ENCODE data around the gene SDK2.

The SDK2 gene

DNA sequence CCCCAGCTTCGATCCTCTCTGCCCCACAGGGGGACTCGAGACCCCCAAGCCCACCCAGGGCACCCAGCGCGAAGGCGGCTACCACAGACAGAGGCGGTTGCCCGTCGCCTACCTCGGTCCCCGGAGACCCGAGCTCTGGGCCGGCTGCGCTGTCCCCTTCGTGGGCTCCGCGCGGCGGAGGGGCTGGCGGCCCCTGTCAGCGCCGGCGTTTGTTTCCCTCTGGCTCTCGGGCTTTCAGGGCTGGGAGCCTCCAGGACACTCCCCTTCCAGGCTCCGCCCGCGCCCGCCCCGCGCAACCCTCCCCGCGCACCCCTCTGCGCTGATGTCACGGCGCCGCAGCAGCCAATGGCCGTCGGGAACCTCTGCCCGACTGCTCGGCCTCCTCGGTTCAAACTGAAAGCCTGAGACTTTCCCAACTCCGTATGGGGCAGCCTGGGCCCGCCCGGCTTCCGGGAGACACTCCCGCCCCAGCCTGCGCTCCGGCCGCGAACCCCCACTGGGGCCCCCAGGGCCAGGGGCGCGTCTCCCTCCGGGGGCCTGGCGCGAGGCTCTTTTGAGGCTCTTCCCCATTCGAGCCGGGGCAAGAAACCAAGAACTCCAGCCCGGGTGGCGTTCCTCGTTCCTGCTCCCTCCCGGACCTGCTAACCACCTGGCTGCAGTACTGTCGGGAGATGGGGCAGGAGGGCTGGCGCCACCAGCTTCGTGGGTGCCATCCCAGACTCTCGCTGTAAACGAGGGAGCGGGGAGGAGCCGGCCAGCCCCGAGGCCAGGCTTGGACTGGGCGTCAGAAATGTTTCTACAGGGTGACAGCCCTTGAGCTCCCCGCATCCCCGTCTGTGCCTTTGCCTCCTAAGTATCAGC lies 332.2 kb downstream of the SDK2 start, which contains the start of gene CDC42EP4 (continued):
- TF ChIP-seq, protein P1, sequence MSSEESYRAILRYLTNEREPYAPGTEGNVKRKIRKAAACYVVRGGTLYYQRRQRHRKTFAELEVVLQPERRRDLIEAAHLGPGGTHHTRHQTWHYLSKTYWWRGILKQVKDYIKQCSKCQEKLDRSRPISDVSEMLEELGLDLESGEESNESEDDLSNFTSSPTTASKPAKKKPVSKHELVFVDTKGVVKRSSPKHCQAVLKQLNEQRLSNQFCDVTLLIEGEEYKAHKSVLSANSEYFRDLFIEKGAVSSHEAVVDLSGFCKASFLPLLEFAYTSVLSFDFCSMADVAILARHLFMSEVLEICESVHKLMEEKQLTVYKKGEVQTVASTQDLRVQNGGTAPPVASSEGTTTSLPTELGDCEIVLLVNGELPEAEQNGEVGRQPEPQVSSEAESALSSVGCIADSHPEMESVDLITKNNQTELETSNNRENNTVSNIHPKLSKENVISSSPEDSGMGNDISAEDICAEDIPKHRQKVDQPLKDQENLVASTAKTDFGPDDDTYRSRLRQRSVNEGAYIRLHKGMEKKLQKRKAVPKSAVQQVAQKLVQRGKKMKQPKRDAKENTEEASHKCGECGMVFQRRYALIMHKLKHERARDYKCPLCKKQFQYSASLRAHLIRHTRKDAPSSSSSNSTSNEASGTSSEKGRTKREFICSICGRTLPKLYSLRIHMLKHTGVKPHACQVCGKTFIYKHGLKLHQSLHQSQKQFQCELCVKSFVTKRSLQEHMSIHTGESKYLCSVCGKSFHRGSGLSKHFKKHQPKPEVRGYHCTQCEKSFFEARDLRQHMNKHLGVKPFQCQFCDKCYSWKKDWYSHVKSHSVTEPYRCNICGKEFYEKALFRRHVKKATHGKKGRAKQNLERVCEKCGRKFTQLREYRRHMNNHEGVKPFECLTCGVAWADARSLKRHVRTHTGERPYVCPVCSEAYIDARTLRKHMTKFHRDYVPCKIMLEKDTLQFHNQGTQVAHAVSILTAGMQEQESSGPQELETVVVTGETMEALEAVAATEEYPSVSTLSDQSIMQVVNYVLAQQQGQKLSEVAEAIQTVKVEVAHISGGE (tag by site-specific recombination; conservative IDR thresholded peaks at IDR 0.05; ENCODE audit: low read depth) = peak; percentile 45
- no peak for TF ChIP-seq ZNF626 (tag by site-specific recombination; IDR thresholded peaks at IDR 0.05)
- TF ChIP-seq REPIN1 (tag by site-specific recombination; IDR thresholded peaks at IDR 0.05; ENCODE audit: low read depth) = no peak
- no peak for TF ChIP-seq ZNF302 (tag by site-specific recombination; IDR thresholded peaks at IDR 0.05; ENCODE audit: low read depth)
- TF ChIP-seq MYNN (tag by site-specific recombination; IDR thresholded peaks at IDR 0.05; ENCODE audit: borderline replicate concordance) = no peak
- TF ChIP-seq ZBTB26 (tag by site-specific recombination; optimal IDR thresholded peaks at IDR 0.05) = peak; percentile 70
- TF ChIP-seq ZNF529 (tag by site-specific recombination; IDR thresholded peaks at IDR 0.05; ENCODE audit: insufficient replicate concordance) = no peak
- no peak for TF ChIP-seq ZNF670 (tag by site-specific recombination; IDR thresholded peaks at IDR 0.05; ENCODE audit: low read depth)
- TF ChIP-seq OVOL3 (tag by site-specific recombination; IDR thresholded peaks at IDR 0.05) = no peak; the same call in 1 of the 2 replicates
- no peak for TF ChIP-seq ZNF623 (tag by site-specific recombination; IDR thresholded peaks at IDR 0.05)
- TF ChIP-seq PRDM1 (tag by site-specific recombination; IDR thresholded peaks at IDR 0.05) = peak; percentile 44
- TF ChIP-seq SP2 (tag by site-specific recombination; IDR thresholded peaks at IDR 0.05) = peak; percentile 97
- TF ChIP-seq ZNF701 (tag by site-specific recombination; IDR thresholded peaks at IDR 0.05) = no peak
- TF ChIP-seq ZNF23 (tag by site-specific recombination; IDR thresholded peaks at IDR 0.05; ENCODE audit: borderline replicate concordance) = no peak
- TF ChIP-seq, protein P2, sequence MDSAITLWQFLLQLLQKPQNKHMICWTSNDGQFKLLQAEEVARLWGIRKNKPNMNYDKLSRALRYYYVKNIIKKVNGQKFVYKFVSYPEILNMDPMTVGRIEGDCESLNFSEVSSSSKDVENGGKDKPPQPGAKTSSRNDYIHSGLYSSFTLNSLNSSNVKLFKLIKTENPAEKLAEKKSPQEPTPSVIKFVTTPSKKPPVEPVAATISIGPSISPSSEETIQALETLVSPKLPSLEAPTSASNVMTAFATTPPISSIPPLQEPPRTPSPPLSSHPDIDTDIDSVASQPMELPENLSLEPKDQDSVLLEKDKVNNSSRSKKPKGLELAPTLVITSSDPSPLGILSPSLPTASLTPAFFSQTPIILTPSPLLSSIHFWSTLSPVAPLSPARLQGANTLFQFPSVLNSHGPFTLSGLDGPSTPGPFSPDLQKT (IDR thresholded peaks at IDR 0.05; ENCODE audit: borderline replicate concordance, low read depth, low read length) = no peak
- no peak for TF ChIP-seq ZNF521 (tag by site-specific recombination; IDR thresholded peaks at IDR 0.05)
- no peak for TF ChIP-seq ZNF175 (tag by site-specific recombination; IDR thresholded peaks at IDR 0.05)
- TF ChIP-seq ZNF2 (tag by site-specific recombination; IDR thresholded peaks at IDR 0.05) = peak; percentile 15; the same call in 1 of the 2 replicates
- no peak for TF ChIP-seq SALL2 (tag by site-specific recombination; IDR thresholded peaks at IDR 0.05; ENCODE audit: borderline replicate concordance)
- TF ChIP-seq ZNF555 (tag by site-specific recombination; conservative IDR thresholded peaks at IDR 0.05) = no peak
- TF ChIP-seq MZF1 (tag by site-specific recombination; IDR thresholded peaks at IDR 0.05; ENCODE audit: borderline replicate concordance) = no peak
- no peak for TF ChIP-seq ZNF571 (tag by site-specific recombination; IDR thresholded peaks at IDR 0.05)
- peak; percentile 93 for TF ChIP-seq ZNF423 (tag by site-specific recombination; IDR thresholded peaks at IDR 0.05)
- no peak for TF ChIP-seq ZNF837 (tag by site-specific recombination; IDR thresholded peaks at IDR 0.05)
- no peak; the same call in 1 of the 2 replicates for TF ChIP-seq ZBTB48 (tag by site-specific recombination; IDR thresholded peaks at IDR 0.05)
- no peak for TF ChIP-seq ZNF292 (tag by site-specific recombination; IDR thresholded peaks at IDR 0.05; ENCODE audit: borderline replicate concordance, low read depth)
- no peak for TF ChIP-seq ZBTB1 (tag by site-specific recombination; IDR thresholded peaks at IDR 0.05)
- TF ChIP-seq ZNF157 (tag by site-specific recombination; IDR thresholded peaks at IDR 0.05) = no peak
- TF ChIP-seq ZSCAN16 (tag by site-specific recombination; IDR thresholded peaks at IDR 0.05) = no peak
- TF ChIP-seq KLF9 (tag by site-specific recombination; IDR thresholded peaks at IDR 0.05; ENCODE audit: low read depth) = peak; percentile 43; the same call in 1 of the 2 replicates
- no peak; the same call in 1 of the 2 replicates for TF ChIP-seq ZNF391 (tag by site-specific recombination; IDR thresholded peaks at IDR 0.05; ENCODE audit: borderline replicate concordance, low read depth)
